ENCODE data around the gene MAD1L1. TPM values are rescaled to one million over a fixed set of nuclear protein-coding genes. Genes with fewer than 3 reads are reported as not detected.

The MAD1L1 gene
- total and polyA plus RNA-seq, 2 of the 13 experiments (the other 11 are each of a cell fraction or from before 2014, with no cell fraction given) = 17.4 to 64.7 TPM

- intact Hi-C loops (cut with micrococcal nuclease; ENCODE audit: unreplicated experiment) = no loop called here
- in situ Hi-C loops (cut with HindIII; ENCODE audit: extremely low pct_ligation_motif_present, low pct_unique_long_range_greater_than_20kb) = loop anchor here (25.0 kb wide), 1 partner anchor 636 kb away; no protein-coding TSS in a partner anchor
- no CpG with 5 or more reads among the region's 17 CpGs for WGBS (ENCODE audit: low lambda C conversion rate)
- no peak overlapping the region for H3K9ac ChIP-seq (ENCODE audit: insufficient read depth, low read depth, low read length)
- no peaks in the 10 kb centered on the region for H3K27me3 ChIP-seq (ENCODE audit: control insufficient read depth in 1 of 2, insufficient read depth in 2 of 2, low read length in 2 of 2)
- no peak for DNase-seq (ENCODE audit: low spot score)
- CTCF ChIA-PET (ENCODE audit: low intra/inter-chr PET ratio, low total read pairs) = no interaction called here
- no peaks in the 10 kb centered on the region for H3K9me3 ChIP-seq (ENCODE audit: low read length)
- H3K79me2 ChIP-seq (ENCODE audit: insufficient read depth, low read length) = peaks cover 36% of the 10 kb centered on the region
- TF ChIP-seq ATF6 (CRISPR knock-in tag; conservative IDR thresholded peaks at IDR 0.05) (no peak), ZFP36L1 (CRISPR knock-in tag; IDR thresholded peaks at IDR 0.05) (no peak), AGO2 (optimal IDR thresholded peaks at IDR 0.05; ENCODE audit: low read depth, low read length) (peak; percentile 14), ZNF124 (CRISPR knock-in tag; IDR thresholded peaks at IDR 0.05) (no peak)
- H3K4me2 ChIP-seq (ENCODE audit: low read depth, low read length) = no peak overlapping the region
- peaks cover 35 to 82% of the 10 kb centered on the region in 2 experiments for H3K36me3 ChIP-seq (replicated peaks in 1 of 2; ENCODE audit: control insufficient read depth in 1 of 2, insufficient read depth in 2 of 2, low read length in 2 of 2)
- H4K20me1 ChIP-seq (ENCODE audit: insufficient read depth, low read length) = peaks cover 2% of the 10 kb centered on the region; the same call in 1 of the 2 replicates
- POLR2A ChIA-PET = no interaction called here
- BruUV-seq (replicated peaks) = no TSS peak
- no peak overlapping the region for H3K4me3 ChIP-seq (replicated peaks in 1 of 3; ENCODE audit: insufficient read depth in 1 of 3, low read depth in 2 of 3, low read length in 3 of 3)
- no peak for ATAC-seq
- no peaks in the 10 kb centered on the region for H3K4me1 ChIP-seq (ENCODE audit: insufficient read depth, low read length)
- no peak overlapping the region for H2AFZ ChIP-seq (ENCODE audit: low read length)
- no peak overlapping the region for H3K27ac ChIP-seq (ENCODE audit: extremely low read length, insufficient read depth, low read length)
- FAIRE-seq = no peak
These were observed 9.4 kb downstream of the MAD1L1 start for GRCh38 chr7:2223321-2223720.

GRCh38 chr7:2222516-2222915, 10.2 kb downstream of the MAD1L1 start:
- BruUV-seq (replicated peaks) = no TSS peak
- Histone ChIP-seq H4K20me1 (ENCODE audit: insufficient read depth, low read length) (peaks cover 2% of the 10 kb centered on the region; the same call in 1 of the 2 replicates), H3K9me3 (ENCODE audit: low read length) (no peaks in the 10 kb centered on the region), H3K4me2 (ENCODE audit: low read depth, low read length) (no peak overlapping the region), H2AFZ (ENCODE audit: low read length) (no peak overlapping the region), H3K27ac (ENCODE audit: extremely low read length, insufficient read depth, low read length) (no peak overlapping the region), H3K9ac (ENCODE audit: insufficient read depth, low read depth, low read length) (no peak overlapping the region), H3K79me2 (ENCODE audit: insufficient read depth, low read length) (peaks cover 31% of the 10 kb centered on the region), H3K4me3 (replicated peaks in 1 of 3; ENCODE audit: insufficient read depth in 1 of 3, low read depth in 2 of 3, low read length in 3 of 3) (no peak overlapping the region), H3K27me3 (ENCODE audit: control insufficient read depth in 1 of 2, insufficient read depth in 2 of 2, low read length in 2 of 2) (no peaks in the 10 kb centered on the region), H3K36me3 (replicated peaks in 1 of 2; ENCODE audit: control insufficient read depth in 1 of 2, insufficient read depth in 2 of 2, low read length in 2 of 2) (peaks cover 35 to 81% of the 10 kb centered on the region in 2 experiments; a peak in 4 of 5 replicates), H3K4me1 (ENCODE audit: insufficient read depth, low read length) (no peaks in the 10 kb centered on the region)
- DNase-seq (ENCODE audit: low spot score) (no peak), ATAC-seq (no peak), FAIRE-seq (no peak)
- WGBS (ENCODE audit: low lambda C conversion rate) = 100% methylated on average over 20 of the region's 22 CpGs
- intact Hi-C loops (cut with micrococcal nuclease; ENCODE audit: unreplicated experiment) (no loop called here), in situ Hi-C loops (cut with HindIII; ENCODE audit: extremely low pct_ligation_motif_present, low pct_unique_long_range_greater_than_20kb) (loop anchor here (25.0 kb wide), 1 partner anchor 635 kb away; no protein-coding TSS in a partner anchor)
- TF ChIP-seq ATF6 (CRISPR knock-in tag; conservative IDR thresholded peaks at IDR 0.05) (no peak), FOXJ3 (CRISPR knock-in tag; IDR thresholded peaks at IDR 0.05; ENCODE audit: borderline replicate concordance) (no peak), ZNF383 (CRISPR knock-in tag; IDR thresholded peaks at IDR 0.05; ENCODE audit: borderline replicate concordance) (no peak), ZNF367 (CRISPR knock-in tag; IDR thresholded peaks at IDR 0.05; ENCODE audit: borderline replicate concordance) (no peak)
- ChIA-PET CTCF (ENCODE audit: low intra/inter-chr PET ratio, low total read pairs) (no interaction called here), POLR2A (no interaction called here)

Measured in HepG2 (cell line).